ENCODE measurements around the gene NME4.
A peak's percentile ranks its signal among the peaks of the same experiment; 100 is the strongest.
"Not testable (repeated sequence)": the region's sequence is repeated elsewhere in the genome, so short reads cannot be mapped to it uniquely, and the experiment has no call there.

Gene NME4

GRCh38 chr16:375927-376816 lies 20.8 kb upstream of the NME4 start:
- no peak for FAIRE-seq
- DNase-seq (ENCODE audit: low spot score), result no peak

DNA sequence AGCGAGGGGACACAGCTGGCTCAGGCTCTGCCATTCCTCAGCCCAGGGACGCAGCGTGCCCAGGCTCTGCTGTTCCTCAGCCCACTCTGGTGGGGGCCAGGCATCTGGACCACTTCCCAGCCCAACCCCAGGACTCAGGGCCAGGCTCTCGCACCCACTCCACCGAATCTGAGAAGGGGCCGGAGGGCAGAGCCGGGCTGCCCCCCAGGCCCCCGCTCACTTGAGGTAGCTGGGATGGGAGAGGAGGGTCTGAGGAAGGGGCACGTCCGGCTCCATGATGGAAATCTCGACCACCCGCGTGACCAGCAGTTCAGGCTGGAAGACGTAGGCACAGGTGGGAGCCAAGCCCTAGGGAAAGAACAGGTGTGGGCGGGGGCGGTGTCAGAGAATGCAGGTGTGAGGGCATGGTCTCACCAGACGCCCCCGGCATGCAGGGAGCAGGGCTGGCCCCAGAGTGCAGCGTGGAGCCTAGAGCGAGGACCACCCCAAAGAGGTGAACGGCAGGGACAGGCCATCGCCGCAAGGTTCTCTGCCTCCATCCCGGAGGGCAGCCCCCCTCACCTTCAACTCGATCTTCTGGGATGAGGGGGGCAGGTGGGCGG lies 20.1 kb upstream of the NME4 start:
- FAIRE-seq, result no peak
- no peak for DNase-seq (ENCODE audit: low spot score)

DNA sequence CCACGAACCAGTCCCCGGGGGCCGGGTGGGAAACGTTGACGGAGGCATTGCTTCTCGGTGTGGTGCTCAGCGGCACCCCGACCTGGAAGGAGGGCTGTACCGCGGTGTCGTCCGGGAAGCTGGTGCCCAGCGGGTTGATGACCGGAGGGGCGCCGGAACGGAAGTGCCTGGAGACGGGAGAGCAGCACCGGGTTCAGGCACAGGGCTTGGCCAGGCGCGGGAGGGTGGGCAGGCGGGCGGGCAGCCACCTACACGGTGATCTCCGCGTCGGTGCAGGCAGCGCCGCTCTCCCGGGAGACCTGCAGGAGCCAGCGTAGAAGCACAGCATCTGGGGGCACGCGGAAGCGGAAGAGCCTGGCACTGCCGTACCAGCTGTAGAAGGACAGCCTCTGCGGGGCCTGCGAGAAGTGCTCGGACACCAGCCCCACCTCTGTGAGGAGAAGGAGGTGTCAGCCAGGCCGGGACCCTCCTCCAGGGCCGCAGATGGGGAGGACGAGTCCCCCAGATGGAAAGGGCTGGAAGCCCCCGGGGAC lies 19.5 kb upstream of the NME4 start:
- FAIRE-seq, result no peak
- DNase-seq (ENCODE audit: low spot score), result no peak

DNA sequence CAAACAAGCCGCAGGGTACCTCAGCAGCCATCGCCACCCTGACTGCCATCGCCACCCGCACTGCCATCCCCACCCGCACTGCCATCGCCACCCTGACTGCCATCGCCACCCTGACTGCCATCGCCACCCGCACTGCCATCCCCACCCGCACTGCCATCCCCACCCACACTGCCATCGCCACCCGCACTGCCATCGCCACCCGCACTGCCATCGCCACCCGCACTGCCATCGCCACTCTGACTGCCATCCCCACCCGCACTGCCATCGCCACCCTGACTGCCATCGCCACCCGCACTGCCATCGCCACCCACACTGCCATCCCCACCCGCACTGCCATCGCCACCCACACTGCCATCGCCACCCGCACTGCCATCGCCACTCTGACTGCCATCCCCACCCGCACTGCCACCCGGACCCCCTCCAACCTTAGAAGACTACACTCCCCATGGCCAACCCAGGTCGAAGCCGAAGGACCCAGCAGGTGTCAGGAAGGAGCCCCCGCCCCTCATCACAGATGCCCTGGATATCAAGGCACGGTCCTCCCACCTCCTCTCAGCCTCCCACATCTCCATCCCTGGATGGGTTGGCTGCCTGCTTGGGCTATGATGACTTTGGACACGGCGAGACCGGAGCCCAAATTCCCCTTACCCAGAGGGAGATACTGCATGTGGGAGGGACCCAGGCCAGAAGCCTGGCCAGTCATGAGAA lies 18.7 kb upstream of the NME4 start:
- not testable (repeated sequence) for DNase-seq (ENCODE audit: low spot score); FAIRE-seq

DNA sequence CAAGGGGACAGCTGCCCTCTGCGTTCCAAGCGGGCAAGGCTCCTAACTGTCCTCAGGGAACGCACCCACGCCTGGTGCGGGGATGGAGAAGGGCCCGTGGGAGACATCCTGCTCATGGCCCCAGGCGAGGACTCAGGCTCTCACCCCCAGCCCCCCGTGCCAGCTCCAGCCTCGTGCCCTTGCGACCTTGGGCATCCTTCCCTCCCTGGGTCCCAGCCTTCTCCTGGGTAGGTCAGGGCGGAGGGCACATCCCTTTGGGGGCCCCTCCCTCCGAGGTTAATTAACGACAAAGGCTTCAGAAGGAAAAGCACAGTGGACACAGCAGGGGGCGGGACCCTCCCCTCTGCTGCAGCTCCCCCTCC lies 18.2 kb upstream of the NME4 start:
- DNase-seq (ENCODE audit: low spot score) (no peak), FAIRE-seq (no peak)

DNA sequence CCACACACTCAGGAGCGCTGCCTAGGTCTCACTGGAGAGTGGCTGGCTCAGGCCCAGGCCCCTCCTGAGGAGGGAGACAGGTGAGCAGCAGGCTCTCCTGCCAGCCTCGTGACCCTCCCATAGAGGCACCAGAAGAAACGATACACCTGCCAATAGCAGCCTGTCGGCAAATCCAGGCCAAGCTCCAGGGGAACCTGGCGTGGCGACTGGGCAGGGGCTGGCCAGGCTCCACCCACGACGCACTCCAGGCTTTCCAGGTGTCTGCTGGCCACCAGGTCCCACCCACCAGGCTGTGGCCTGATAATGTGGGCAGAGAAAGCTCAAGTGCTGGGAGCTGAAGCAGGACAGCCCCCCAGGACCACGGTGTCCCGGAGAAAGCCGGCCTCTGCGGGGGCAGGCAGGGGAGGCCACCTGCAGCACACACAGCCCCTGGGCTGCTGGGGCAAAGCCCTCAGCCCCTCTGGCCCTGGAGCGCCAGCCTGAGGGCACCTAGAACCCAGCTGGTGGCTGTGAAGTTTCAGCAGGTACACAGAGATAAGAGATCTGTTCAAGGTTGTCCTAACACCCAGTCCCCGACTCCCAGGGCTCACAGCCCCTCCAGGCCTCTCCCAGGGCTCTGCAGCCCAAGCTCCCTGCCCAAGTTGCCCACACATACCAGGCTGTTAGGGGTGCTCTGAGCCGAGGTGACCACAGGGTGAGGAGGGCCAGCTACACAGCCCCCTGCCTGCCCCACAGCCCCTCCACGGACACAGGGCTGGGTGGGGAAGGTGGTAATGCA lies 17.6 kb upstream of the NME4 start:
- FAIRE-seq, result no peak

GRCh38 chr16:379961-380761 lies 16.8 kb upstream of the NME4 start:
- no peak for FAIRE-seq
- no peak for DNase-seq (ENCODE audit: low spot score)

More for the DNA sequence above, 17.6 kb upstream of the NME4 start:
- no peak for DNase-seq (ENCODE audit: low spot score)

GRCh38 chr16:380762-381011 lies 16.3 kb upstream of the NME4 start:
- DNase-seq (ENCODE audit: low spot score) (no peak), FAIRE-seq (no peak)

DNA sequence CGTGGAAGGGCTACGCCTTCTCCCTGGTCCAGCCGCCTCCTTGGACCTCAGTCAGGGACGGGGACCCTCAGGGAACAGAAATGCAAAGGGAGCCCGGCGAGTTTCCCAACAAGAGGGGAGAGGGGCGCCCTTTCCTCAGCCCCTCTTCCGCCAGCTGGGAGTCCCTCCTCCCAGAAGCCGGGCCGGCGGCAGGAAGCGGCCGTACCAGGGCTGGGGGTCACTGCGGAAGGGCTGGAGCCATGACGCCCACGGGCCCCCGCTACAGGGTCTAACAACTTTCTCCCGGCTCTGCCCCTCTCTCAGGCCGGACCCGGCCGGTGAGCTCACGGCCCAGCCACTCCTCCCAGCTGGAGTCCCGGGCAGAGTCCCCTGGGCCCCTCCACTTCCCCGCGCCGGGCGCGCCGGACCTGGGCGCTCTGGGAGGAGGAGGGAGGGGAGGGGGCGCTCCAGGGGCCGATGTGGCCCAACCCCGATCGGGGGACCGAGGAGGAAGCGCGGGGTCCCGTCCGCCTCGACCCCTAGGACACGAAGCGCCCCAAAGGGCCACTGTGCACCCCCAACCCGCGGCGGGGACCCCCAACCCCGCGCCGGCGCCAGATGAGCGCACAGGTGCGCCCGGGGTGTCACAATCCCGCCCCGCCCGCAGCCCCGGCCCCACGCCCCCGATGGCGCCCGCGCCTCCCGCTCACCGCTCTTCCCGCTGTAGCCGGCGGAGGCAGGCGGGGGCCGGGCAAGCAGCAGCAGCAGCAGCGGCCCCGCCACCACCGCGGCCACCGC lies 15.8 kb upstream of the NME4 start:
- no peak for DNase-seq (ENCODE audit: low spot score)
- no peak for FAIRE-seq

- DNase-seq (ENCODE audit: low spot score) (no peak), FAIRE-seq (no peak)
Observed at GRCh38 chr16:381789-382717, 14.9 kb upstream of the NME4 start, which contains the start of gene PGAP6. Gene PGAP6 (minus strand): TSS chr16:381978. CDS start chr16:381821, 157 bp downstream.

DNA sequence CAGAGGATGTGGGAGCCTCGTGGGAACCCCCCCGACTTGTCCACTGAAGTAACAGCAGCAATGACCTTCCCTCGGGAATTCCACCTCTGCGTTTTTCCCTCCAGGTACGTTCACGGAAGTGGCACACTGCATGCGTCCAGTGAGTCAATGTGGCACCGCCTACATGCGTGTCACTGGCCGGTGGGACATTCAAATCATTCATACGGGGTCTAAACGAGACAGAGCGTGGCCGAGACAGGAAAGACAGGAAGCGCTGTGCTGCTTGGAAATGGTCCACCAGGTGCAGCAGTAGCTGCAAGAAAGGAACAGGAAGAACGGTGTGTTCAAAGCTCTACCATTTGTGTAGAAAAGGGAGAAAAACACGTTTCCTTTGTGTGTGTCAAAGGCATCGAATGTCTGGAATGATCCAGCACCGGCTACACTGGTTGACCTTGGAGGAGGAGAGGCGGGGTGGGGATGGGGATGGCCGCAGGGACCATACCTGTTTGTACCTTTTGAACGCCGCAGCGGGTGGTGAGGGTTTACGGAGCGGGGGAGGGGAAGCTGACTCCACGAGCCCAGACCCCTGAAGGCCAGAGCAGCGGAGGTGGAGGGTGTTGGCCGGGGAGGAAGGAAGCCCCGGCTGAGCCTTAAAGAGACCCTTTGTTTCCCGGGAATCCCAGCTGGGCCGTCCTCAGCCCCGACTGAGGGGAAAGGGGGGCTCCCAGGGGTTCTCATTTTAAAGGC lies 13.5 kb upstream of the NME4 start:
- no peak for FAIRE-seq
- no peak for DNase-seq (ENCODE audit: low spot score)

GRCh38 chr16:386641-387156 lies 10.3 kb upstream of the NME4 start:
- DNase-seq (ENCODE audit: low spot score) (no peak), FAIRE-seq (no peak)

DNA sequence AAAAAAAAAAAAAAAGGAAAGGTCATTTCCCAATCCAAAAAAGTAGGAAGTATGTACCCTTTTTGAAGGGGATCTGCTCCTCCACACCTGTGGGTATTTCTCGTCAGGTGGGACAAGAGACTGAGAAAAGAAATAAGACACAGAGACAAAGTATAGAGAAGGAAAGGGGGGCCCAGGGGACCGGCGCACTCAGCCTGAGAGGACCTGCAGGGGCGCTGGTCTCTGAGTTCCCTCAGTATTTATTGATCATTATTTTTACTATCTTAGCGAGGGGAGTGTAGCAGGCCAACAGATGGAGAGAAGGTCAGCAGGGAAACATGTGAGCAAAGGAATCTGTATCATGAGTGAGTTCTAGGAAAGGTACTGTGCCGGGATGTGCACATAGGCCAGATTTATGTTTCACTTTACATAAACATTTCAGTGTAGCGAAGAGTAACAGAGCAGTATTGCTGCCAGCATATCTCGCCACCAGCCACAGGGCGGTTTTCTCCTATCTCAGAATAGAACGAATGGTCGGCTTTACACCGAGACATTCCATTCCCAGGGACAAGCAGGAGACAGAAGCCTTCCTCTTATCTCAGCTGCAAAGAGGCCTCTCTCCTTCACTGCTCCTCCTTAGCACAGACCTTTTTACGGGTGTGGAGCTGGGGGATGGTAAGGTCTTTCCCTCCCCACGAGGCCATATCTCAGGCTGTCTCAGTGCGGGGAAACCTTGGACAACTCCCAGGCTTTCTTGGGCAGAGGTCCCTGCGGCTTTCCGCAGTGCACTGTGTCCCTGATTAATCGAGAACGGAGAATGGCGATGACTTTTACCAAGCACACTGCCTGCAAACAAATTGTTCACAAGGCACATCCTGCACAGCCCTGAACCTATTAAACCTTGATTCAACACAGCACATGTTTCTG lies 9.0 kb upstream of the NME4 start:
- not testable (repeated sequence) for DNase-seq (ENCODE audit: low spot score); FAIRE-seq

DNA sequence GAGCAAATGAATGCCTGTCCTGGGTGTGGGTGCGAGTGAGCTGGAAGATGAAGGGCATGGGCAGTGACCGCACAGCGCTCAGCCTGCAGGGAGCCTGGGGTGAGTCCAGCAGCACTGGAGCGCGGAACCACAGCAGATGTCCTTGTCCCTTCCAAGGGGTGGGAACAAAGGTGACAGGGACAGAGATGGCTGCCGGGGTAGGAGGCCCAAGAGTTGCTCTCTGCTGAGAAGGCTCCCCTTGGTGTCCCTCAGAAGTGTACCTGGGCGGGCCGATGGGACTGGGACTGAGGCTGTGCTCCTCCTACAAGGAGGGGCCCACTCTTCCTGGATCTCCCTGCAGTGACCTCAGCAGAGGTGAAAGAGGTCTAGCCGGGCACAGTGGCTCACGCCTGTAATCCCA lies 7.6 kb upstream of the NME4 start:
- DNase-seq (ENCODE audit: low spot score), result peak; percentile 25
- FAIRE-seq, result no peak

- peak; percentile 95 for DNase-seq (ENCODE audit: low spot score)
- FAIRE-seq, result peak; percentile 40
Observed at GRCh38 chr16:391885-392335, 5.1 kb upstream of the NME4 start.

GRCh38 chr16:392450-393030 lies 4.5 kb upstream of the NME4 start:
- DNase-seq (ENCODE audit: low spot score) (no peak), FAIRE-seq (no peak)

All from RCC 7860 (cell line).